Upper lobe of left lung (tissue), 6 donors: ENCODE measurements around the gene TMEM121. TPM values are rescaled to one million over a fixed set of nuclear protein-coding genes. Genes with fewer than 3 reads are reported as not detected.

ENCODE experiments used
- ATAC-seq, 2 donors: fragments of 200-7000 bp; cut with Tn5 transposase; one replicate each; pipeline ENCODE4 v1.9.1; 2022; ENCODE audit warnings: mild to moderate bottlenecking in 2 of 2, moderate library complexity in 2 of 2; ENCODE audit not compliant: low FRiP score in 2 of 2
- DNase-seq, 2 donors: peaks; one replicate each; pipeline ENCODE4 v3.0.0-alpha.2; 2019 to 2020
- H3K27ac ChIP-seq, 4 donors: fragments of 200-600 bp; sonication (generic); one replicate each; pipeline ENCODE4 v1.5.1; 2016 to 2019
- H3K27me3 ChIP-seq, 4 donors: fragments of 200-600 bp; sonication (generic); one replicate each; pipeline ENCODE4 v1.5.1; 2017 to 2019
- H3K36me3 ChIP-seq, 4 donors: fragments of 200-600 bp; sonication (generic); one replicate each; pipeline ENCODE4 v1.5.1; 2016 to 2019
- H3K4me1 ChIP-seq, 4 donors: fragments of 200-600 bp; sonication (generic); one replicate each; pipeline ENCODE4 v1.5.1; 2018 to 2019
- H3K4me3 ChIP-seq, 4 donors: fragments of 200-600 bp; sonication (generic); one replicate each; pipeline ENCODE4 v1.5.1; 2017 to 2019; ENCODE audit warnings: mild to moderate bottlenecking in 2 of 4, moderate library complexity in 1 of 4
- H3K9me3 ChIP-seq, 4 donors: fragments of 200-600 bp; sonication (generic); one replicate each; pipeline ENCODE4 v1.5.1; 2018 to 2019
- EP300 ChIP-seq, 4 donors: sonication (generic); formaldehyde crosslinking; IDR thresholded peaks; one replicate each; pipeline ENCODE4 v1.5.1; 2017; ENCODE audit warnings: antibody characterized with exemption in 4 of 4, control low read depth in 2 of 4
- POLR2A ChIP-seq, 4 donors: fragments of 450-650 bp; IDR thresholded peaks; one replicate each; pipeline ENCODE4 v1.5.1; 2016 to 2017; ENCODE audit warnings: antibody characterized with exemption in 4 of 4, mild to moderate bottlenecking in 2 of 4
- POLR2AphosphoS5 ChIP-seq, 2 donors: sonication (generic); formaldehyde crosslinking; IDR thresholded peaks; one replicate each; pipeline ENCODE4 v1.5.1; 2017; ENCODE audit warnings: antibody characterized with exemption in 2 of 2
- WGBS, 2 donors: methylation state at CpG; one replicate each; pipeline ENCODE4 v1.1.5; 2017 to 2018; 5-methylcytosine and 5-hydroxymethylcytosine counted together
- total RNA-seq, 6 donors: library from RNA; depleted of rRNA in 4 of 6; stranded (reverse); fragments of >200 nt in 4 of 6; gene quantifications; one replicate each; pipeline versions ENCODE4 v1.1.0 to v1.2.1, GENCODE V29; 2016 to 2021
- TF ChIP-seq, protein P1 (sequence below), 6 experiments: fragments of 450-650 bp in 4 of 6; fragments of 200-600 bp in 2 of 6; sonication (generic) in 2 of 6; IDR thresholded peaks; one replicate each; pipeline ENCODE4 v1.5.1; 2016 to 2019; ENCODE audit warnings: antibody characterized with exemption in 6 of 6
- donor health status: DM: no; HTN: no; CAD: no; lungs with moderate emphysema.
- donor health status: DM: no; HTN: yes; CAD: no; lungs with severe emphysema.

The TMEM121 gene
- total RNA-seq, 6 donors from 2014 or later, result 0.69 to 4.6 (median 3.8) TPM; not detected in 1

DNA sequence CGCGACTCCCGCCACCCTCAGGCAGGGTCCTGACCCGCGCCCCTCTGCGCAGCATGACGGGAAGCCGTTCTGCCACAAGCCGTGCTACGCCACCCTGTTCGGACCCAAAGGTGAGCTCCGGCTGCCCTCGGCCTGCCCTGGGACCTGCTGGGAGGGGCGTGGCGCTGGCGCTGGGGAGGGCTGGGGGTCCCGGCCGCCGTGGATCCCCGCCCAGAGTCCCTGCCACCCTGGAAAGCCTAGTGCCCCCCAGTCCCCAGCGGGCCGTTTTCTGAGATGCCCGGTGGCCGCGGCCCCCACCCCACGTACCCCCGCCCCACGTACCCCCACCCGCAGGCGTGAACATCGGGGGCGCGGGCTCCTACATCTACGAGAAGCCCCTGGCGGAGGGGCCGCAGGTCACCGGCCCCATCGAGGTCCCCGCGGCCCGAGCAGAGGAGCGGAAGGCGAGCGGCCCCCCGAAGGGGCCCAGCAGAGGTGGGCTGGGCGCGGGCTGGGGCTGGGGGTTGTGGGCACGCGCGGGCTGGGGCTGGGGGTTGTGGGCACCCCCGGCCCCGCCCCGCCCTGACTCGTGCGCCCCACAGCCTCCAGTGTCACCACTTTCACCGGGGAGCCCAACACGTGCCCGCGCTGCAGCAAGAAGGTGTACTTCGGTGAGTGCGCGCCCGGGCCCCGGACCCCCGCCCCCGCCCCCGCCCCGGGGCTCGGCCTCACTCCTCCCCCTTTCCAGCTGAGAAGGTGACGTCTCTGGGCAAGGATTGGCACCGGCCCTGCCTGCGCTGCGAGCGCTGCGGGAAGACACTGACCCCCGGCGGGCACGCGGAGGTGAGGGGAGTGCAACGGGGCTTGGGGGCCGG lies 47.8 kb upstream of the TMEM121 start:
- ATAC-seq (no peak), DNase-seq (no peak)
- Histone ChIP-seq H3K9me3 (no peaks in the 10 kb centered on the region), H3K27ac (peak overlapping the region in 3 of 4 donors; percentile 19 to 93 (median 36)), H3K4me1 (peaks cover 46 to 93% (median 76%) of the 10 kb centered on the region in 4 donors), H3K36me3 (peaks cover 0 to 22% (median 6%) of the 10 kb centered on the region in 4 donors), H3K27me3 (peaks cover 0 to 16% (median 8%) of the 10 kb centered on the region in 4 donors), H3K4me3 (peak overlapping the region in 1 of 4 donors; percentile 10)
- WGBS, 2 donors, result 68 to 70% methylated on average over 5 to 65 of the region's 81 CpGs
- no peak for TF ChIP-seq EP300 (IDR thresholded peaks at IDR 0.05)
- TF ChIP-seq POLR2A (IDR thresholded peaks at IDR 0.05), result no peak

DNA sequence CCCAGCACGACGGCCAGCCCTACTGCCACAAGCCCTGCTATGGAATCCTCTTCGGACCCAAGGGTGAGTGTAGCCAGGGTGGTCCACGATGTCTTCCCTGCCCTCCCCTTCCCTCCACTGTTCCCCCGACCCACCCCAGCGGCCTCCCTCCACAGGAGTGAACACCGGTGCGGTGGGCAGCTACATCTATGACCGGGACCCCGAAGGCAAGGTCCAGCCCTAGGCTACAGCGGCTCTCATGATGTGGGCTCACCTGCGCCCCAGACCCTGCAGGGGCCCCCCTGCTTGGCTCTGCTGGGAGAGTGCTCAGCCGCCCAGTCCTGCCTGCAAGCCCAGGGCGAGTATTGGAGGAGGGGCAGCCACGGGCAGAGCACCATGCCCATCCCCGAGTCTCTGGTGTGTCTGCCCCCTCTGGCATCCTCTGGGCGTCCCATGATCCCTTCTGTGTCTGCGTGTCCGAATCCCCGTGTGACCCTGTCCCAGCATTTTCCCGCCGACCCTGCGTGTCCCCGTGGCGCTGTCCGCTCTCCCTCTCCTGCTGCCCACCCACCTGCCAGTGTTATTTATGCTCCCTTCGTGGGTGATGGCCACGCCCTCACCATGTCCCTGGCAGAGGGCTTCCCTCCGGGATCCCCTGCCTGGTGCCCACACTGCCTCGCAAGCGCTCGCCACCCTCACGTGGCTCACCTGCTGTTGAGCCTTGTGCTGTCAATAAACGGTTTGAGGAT lies 46.8 kb upstream of the TMEM121 start:
- H3K27me3 ChIP-seq, result peaks cover 0 to 16% (median 8%) of the 10 kb centered on the region in 4 donors

DNA sequence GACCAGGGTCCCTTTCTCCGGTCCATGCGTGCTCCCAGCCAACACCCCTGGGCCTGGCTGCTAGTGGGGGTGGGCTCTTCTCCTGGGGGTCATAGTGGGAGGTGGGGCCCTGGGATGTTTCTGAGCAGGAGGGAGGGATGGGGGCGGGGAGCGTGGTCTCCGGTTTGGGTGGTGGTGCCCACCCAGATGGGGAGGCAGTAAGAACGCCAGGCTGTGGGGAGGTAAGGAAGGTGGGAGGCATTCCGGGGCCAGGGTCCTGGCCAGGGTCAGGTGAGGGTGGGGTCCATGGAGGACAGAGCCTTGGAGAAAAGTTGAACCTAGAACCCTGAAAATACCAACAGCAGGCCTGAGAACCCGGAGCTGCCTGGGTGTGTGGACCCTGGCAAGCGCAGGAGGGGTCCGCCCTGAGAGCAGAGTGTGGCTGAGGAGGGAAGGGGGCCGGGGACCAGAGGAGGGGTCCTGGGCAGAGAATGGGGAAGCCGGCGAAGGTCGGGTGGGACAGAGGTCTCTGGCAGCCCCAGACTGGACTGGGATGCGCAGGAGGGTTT lies 46.1 kb upstream of the TMEM121 start:
- no peak for TF ChIP-seq POLR2A (IDR thresholded peaks at IDR 0.05)
- no peak for TF ChIP-seq EP300 (IDR thresholded peaks at IDR 0.05)
- TF ChIP-seq, protein P1, sequence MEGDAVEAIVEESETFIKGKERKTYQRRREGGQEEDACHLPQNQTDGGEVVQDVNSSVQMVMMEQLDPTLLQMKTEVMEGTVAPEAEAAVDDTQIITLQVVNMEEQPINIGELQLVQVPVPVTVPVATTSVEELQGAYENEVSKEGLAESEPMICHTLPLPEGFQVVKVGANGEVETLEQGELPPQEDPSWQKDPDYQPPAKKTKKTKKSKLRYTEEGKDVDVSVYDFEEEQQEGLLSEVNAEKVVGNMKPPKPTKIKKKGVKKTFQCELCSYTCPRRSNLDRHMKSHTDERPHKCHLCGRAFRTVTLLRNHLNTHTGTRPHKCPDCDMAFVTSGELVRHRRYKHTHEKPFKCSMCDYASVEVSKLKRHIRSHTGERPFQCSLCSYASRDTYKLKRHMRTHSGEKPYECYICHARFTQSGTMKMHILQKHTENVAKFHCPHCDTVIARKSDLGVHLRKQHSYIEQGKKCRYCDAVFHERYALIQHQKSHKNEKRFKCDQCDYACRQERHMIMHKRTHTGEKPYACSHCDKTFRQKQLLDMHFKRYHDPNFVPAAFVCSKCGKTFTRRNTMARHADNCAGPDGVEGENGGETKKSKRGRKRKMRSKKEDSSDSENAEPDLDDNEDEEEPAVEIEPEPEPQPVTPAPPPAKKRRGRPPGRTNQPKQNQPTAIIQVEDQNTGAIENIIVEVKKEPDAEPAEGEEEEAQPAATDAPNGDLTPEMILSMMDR (IDR thresholded peaks at IDR 0.05), result no peak
- no peak for TF ChIP-seq POLR2AphosphoS5 (IDR thresholded peaks at IDR 0.05)
- H3K4me3 ChIP-seq, result peak overlapping the region in 1 of 4 donors; percentile 47
- H3K36me3 ChIP-seq, result peaks cover 0 to 22% (median 6%) of the 10 kb centered on the region in 4 donors
- H3K9me3 ChIP-seq, result no peaks in the 10 kb centered on the region
- WGBS, 2 donors, result 65 to 76% methylated on average over 13 to 15 of the region's 15 CpGs
- H3K27ac ChIP-seq, result peak overlapping the region; percentile 88 to 98 (median 94)
- H3K27me3 ChIP-seq, result peaks cover 0 to 10% (median 5%) of the 10 kb centered on the region in 4 donors
- DNase-seq, result no peak
- H3K4me1 ChIP-seq, result peaks cover 59 to 94% (median 82%) of the 10 kb centered on the region in 4 donors
- no peak for ATAC-seq

More for the DNA sequence above, 46.8 kb upstream of the TMEM121 start:
- 62 to 76% methylated on average over 21 to 26 of the region's 34 CpGs for WGBS, 2 donors
- Histone ChIP-seq H3K4me1 (peaks cover 52 to 94% (median 80%) of the 10 kb centered on the region in 4 donors), H3K4me3 (no peak overlapping the region), H3K36me3 (peaks cover 0 to 22% (median 6%) of the 10 kb centered on the region in 4 donors), H3K27ac (peak overlapping the region in 3 of 4 donors; percentile 88 to 98 (median 97)), H3K9me3 (no peaks in the 10 kb centered on the region)
- no peak for TF ChIP-seq POLR2AphosphoS5 (IDR thresholded peaks at IDR 0.05)
- TF ChIP-seq, protein P1 (IDR thresholded peaks at IDR 0.05), result no peak
- TF ChIP-seq POLR2A (IDR thresholded peaks at IDR 0.05), result no peak
- no peak for TF ChIP-seq EP300 (IDR thresholded peaks at IDR 0.05)
- ATAC-seq (no peak), DNase-seq (no peak)

DNA sequence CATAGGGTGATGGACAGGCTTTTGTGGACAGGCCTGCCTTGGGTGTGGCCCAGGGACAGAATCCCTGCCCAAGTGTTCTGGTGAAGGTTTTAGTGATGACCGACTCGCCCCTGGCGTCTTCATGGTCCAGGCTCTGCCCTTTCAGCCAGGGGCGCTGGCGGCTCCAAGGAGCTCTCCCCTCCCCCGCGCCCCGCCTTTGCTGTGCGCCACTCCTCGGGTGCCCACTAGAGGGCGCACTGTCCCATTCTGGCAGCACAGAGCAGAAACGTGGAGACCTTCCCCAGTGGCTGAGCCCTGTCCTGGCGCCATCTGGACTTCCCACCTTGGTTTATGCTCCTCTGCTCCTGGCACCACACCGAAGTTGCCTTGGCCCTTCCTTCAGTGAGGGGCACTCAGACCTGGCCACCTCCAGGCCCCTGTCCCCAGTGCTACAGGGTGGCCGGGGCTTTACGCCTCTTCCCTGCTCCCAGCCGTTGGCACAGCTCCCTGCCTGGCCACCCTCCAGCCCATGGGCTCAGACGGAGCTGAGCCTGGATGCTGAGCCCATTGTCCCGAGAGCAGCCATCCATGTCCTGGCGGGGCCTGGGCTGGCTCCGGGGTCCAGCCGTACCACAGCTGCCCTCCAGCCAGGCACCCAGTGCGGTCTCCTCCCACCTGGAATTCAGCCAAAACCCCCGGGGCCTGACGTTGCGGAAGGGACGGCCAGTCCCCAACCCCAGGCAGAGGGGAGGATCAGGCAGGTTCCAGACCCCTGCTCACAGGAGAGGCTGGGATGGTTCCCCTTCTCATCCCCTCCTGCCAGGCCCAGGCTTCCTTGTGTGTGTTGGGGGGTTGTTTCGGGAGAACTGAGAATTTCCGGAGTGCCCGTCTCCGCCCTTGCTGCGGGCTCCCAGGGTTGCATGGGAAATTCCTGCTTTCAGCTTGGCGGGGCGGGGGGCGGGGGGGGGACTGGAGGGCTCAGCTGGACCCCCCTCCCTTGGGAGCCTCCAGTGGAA lies 45.3 kb upstream of the TMEM121 start:
- Histone ChIP-seq H3K36me3 (peaks cover 0 to 22% (median 6%) of the 10 kb centered on the region in 4 donors), H3K4me1 (peaks cover 67 to 94% (median 81%) of the 10 kb centered on the region in 4 donors), H3K27me3 (peaks cover 0 to 10% (median 2%) of the 10 kb centered on the region in 4 donors)

More for the DNA sequence above, 45.3 kb upstream of the TMEM121 start:
- Histone ChIP-seq H3K9me3 (no peaks in the 10 kb centered on the region), H3K27ac (peak overlapping the region; percentile 88 to 98 (median 94)), H3K4me3 (peak overlapping the region in 3 of 4 donors; percentile 24 to 47 (median 42))
- peak; percentile 87 to 92 for ATAC-seq
- TF ChIP-seq, protein P1 (IDR thresholded peaks at IDR 0.05), result peak; percentile 96 to 100 (median 100)
- peak; percentile 50 to 81 for TF ChIP-seq POLR2AphosphoS5 (IDR thresholded peaks at IDR 0.05)
- TF ChIP-seq POLR2A (IDR thresholded peaks at IDR 0.05), result peak in 3 of 4 donors; percentile 56 to 71 (median 57)
- no peak for TF ChIP-seq EP300 (IDR thresholded peaks at IDR 0.05)
- WGBS, 2 donors, result 0 to 2% methylated on average over 1 to 33 of the region's 35 CpGs
- peak; percentile 93 to 96 for DNase-seq
